HepG2 (cell line): ENCODE data around the gene HS6ST1. TPM values are rescaled to one million over a fixed set of nuclear protein-coding genes. Genes with fewer than 3 reads are reported as not detected.

ENCODE experiments used
- ATAC-seq: fragments of 200-7000 bp; cut with Tn5 transposase; 3 replicates; pipeline ENCODE4 v1.9.1; 2020; ENCODE audit warnings: mild to moderate bottlenecking, moderate library complexity
- BruUV-seq: library from RNA; stranded (reverse); fragments of 400-500 nt; replicated peaks from 2 replicates; lab custom pipeline; 2021; lab: Mats Ljungman, UMichigan
- CTCF ChIA-PET: fragments of 300-600 bp; formaldehyde crosslinking; extraction: SDS; loops from one replicate; lab custom pipeline; 2021; ENCODE audit warnings: low total read pairs, inconsistent platforms, low intra/inter-chr PET ratio; lab: Yijun Ruan, JAX
- POLR2A ChIA-PET: fragments of 350-600 bp; sonication (Branson Sonifier 250); formaldehyde crosslinking; loops from one replicate; lab custom pipeline; 2020; ENCODE audit warnings: antibody characterized with exemption, inconsistent platforms; lab: Yijun Ruan, JAX
- DNase-seq: peaks from one replicate; pipeline ENCODE4 v3.0.0-alpha.2; 2015; ENCODE audit warnings: low spot score
- FAIRE-seq: peaks from 3 replicates; lab custom pipeline; 2011; peaks lifted over from hg19 to GRCh38; lab: Jason Lieb, UNC
- H2AFZ ChIP-seq: one replicate; pipeline ENCODE4 v1.6.1; 2011; ENCODE audit warnings: low read length, inconsistent platforms
- H3K27ac ChIP-seq: fragments of 300-600 bp; 3 replicates; pipeline ENCODE4 v1.8.0; 2011; ENCODE audit warnings: mixed run types, mild to moderate bottlenecking, mixed read lengths, low read length, inconsistent platforms; ENCODE audit not compliant: insufficient read depth; ENCODE audit errors: extremely low read length
- H3K27me3 ChIP-seq, 2 experiments: fragments of 200-600 bp in 1 of 2; 2 replicates in 1 of 2; 3 replicates in 1 of 2; pipeline versions ENCODE4 v1.6.0 to v1.8.0; 2011; ENCODE audit warnings: low read length in 2 of 2, mild to moderate bottlenecking in 2 of 2, moderate library complexity in 2 of 2, inconsistent platforms in 1 of 2; ENCODE audit not compliant: insufficient read depth in 2 of 2, control insufficient read depth in 1 of 2
- H3K36me3 ChIP-seq, 2 experiments: fragments of 200-600 bp in 1 of 2; replicated peaks in 1 of 2; 2 replicates in 1 of 2; 3 replicates in 1 of 2; pipeline versions ENCODE4 v1.5.1 to v1.8.0; 2011; ENCODE audit warnings: low read length in 2 of 2, inconsistent platforms in 1 of 2; ENCODE audit not compliant: insufficient read depth in 2 of 2, control insufficient read depth in 1 of 2
- H3K4me1 ChIP-seq: 2 replicates; pipeline ENCODE4 v1.5.1; 2012; ENCODE audit warnings: low read length, inconsistent platforms; ENCODE audit not compliant: insufficient read depth
- H3K4me2 ChIP-seq: 2 replicates; pipeline ENCODE4 v1.6.0; 2011; ENCODE audit warnings: low read depth, low read length, inconsistent platforms
- H3K4me3 ChIP-seq, 3 experiments: fragments of 200-600 bp in 1 of 3; sonication (generic), shearing (Covaris generic) in 1 of 3; replicated peaks in 1 of 3; 2 replicates each; pipeline ENCODE4 v1.5.1; 2011 to 2016; ENCODE audit warnings: low read length in 3 of 3, inconsistent platforms in 2 of 3, low read depth in 2 of 3, mild to moderate bottlenecking in 2 of 3, control low read depth in 1 of 3, mixed read lengths in 1 of 3; ENCODE audit not compliant: insufficient read depth in 1 of 3
- H3K79me2 ChIP-seq: one replicate; pipeline ENCODE4 v1.6.1; 2011; ENCODE audit warnings: low read length, inconsistent platforms; ENCODE audit not compliant: insufficient read depth
- H3K9ac ChIP-seq: 2 replicates; pipeline ENCODE4 v1.6.0; 2011; ENCODE audit warnings: mild to moderate bottlenecking, low read depth, low read length, inconsistent platforms; ENCODE audit not compliant: insufficient read depth
- H3K9me3 ChIP-seq: 2 replicates; pipeline ENCODE4 v1.5.1; 2012; ENCODE audit warnings: mild to moderate bottlenecking, low read length
- H4K20me1 ChIP-seq: 2 replicates; pipeline ENCODE4 v1.6.0; 2011; ENCODE audit warnings: inconsistent platforms, mild to moderate bottlenecking, low read length, moderate library complexity; ENCODE audit not compliant: insufficient read depth
- PHF20 ChIP-seq: sonication (generic); formaldehyde crosslinking; IDR thresholded peaks from 2 replicates; pipeline ENCODE4 v1.5.0; 2020; ENCODE audit warnings: mild to moderate bottlenecking, missing genetic modification reagents
- POGZ ChIP-seq: sonication (generic); formaldehyde crosslinking; IDR thresholded peaks from 2 replicates; pipeline ENCODE4 v1.4.0; 2020; ENCODE audit warnings: mild to moderate bottlenecking, missing genetic modification reagents
- RBM22 ChIP-seq: fragments of 200-400 bp; formaldehyde crosslinking; optimal IDR thresholded peaks from 2 replicates; pipeline ENCODE3; 2017; ENCODE audit warnings: mild to moderate bottlenecking, low read length, moderate library complexity
- ZNF24 ChIP-seq: fragments of 450-650 bp; IDR thresholded peaks from 2 replicates; pipeline ENCODE4 v1.6.1; 2017; ENCODE audit warnings: antibody characterized with exemption, mild to moderate bottlenecking
- ZNF546 ChIP-seq: sonication (generic); formaldehyde crosslinking; conservative IDR thresholded peaks from 2 replicates; pipeline ENCODE4 v1.8.1; 2023; ENCODE audit warnings: mild to moderate bottlenecking, missing genetic modification reagents
- WGBS: methylation state at CpG from one replicate; pipeline ENCODE4 v1.1.6; 2017; ENCODE audit warnings: low lambda C conversion rate; 5-methylcytosine and 5-hydroxymethylcytosine counted together
- in situ Hi-C: cut with HindIII; loops from 2 replicates; pipeline ENCODE4 v1.10.0; 2017; ENCODE audit warnings: low pct_unique_long_range_greater_than_20kb; ENCODE audit not compliant: extremely low pct_ligation_motif_present
- intact Hi-C: fragments of 100-400 bp; cut with micrococcal nuclease; formaldehyde crosslinking; loops from one replicate; pipeline ENCODE4 v1.10.0; 2022; ENCODE audit not compliant: unreplicated experiment
- polyA plus RNA-seq, 8 experiments: library from polyadenylated mRNA; depleted of rRNA in 3 of 8; stranded (reverse) in 7 of 8; unstranded in 1 of 8; fragments of >200 nt; fragmentation: Illumina TruSeq in 4 of 8; extraction: Trizol in 4 of 8; gene quantifications; 2 replicates each; pipeline versions ENCODE4 v1.2.1 to v1.2.3, GENCODE V29; 2011 to 2016; ENCODE audit warnings: low read depth in 4 of 8, missing spikeins in 1 of 8, mixed read lengths in 1 of 8; ENCODE audit not compliant: insufficient read depth in 1 of 8
- total RNA-seq, 5 experiments: library from RNA; depleted of rRNA; stranded (reverse); fragments of >200 nt; fragmentation: Illumina TruSeq; extraction: Trizol; gene quantifications; 2 replicates each; pipeline ENCODE4 v1.2.3, GENCODE V29; 2016; ENCODE audit warnings: low read depth in 1 of 5

HS6ST1 gene
- total and polyA plus RNA-seq, 2 of the 13 experiments (the other 11 are each of a cell fraction or from before 2014, with no cell fraction given) = 34.5 to 84.6 TPM

- Histone ChIP-seq H3K9ac (no peak overlapping the region), H3K4me2 (no peak overlapping the region), H3K27ac (no peak overlapping the region), H4K20me1 (peaks cover 85% of the 10 kb centered on the region), H3K9me3 (no peaks in the 10 kb centered on the region), H3K36me3 (peaks cover 32 to 69% of the 10 kb centered on the region in 2 experiments), H3K27me3 (no peaks in the 10 kb centered on the region), H3K79me2 (peaks cover 97% of the 10 kb centered on the region), H2AFZ (no peak overlapping the region), H3K4me1 (peaks cover 8% of the 10 kb centered on the region; the same call in 1 of the 2 replicates), H3K4me3 (no peak overlapping the region)
- POLR2A ChIA-PET = no interaction called here
- TF ChIP-seq PHF20 (no peak), ZNF546 (CRISPR knock-in tag) (no peak), POGZ (CRISPR knock-in tag) (no peak)
- FAIRE-seq = peak; percentile 8
- no peak for DNase-seq
- in situ Hi-C loops (no loop called here), intact Hi-C loops (no loop called here)
- over 99% methylated on average over 3 of the region's 3 CpGs for WGBS
- BruUV-seq = no TSS peak
- no peak for ATAC-seq
- CTCF ChIA-PET = no interaction called here
Observed at GRCh38 chr2:128290356-128290755, 28.3 kb downstream of the HS6ST1 start.

GRCh38 chr2:128289439-128289838 lies 29.2 kb downstream of the HS6ST1 start:
- Histone ChIP-seq H3K9ac (no peak overlapping the region), H2AFZ (no peak overlapping the region), H3K27me3 (no peaks in the 10 kb centered on the region), H3K4me3 (no peak overlapping the region), H3K4me2 (no peak overlapping the region), H3K9me3 (no peaks in the 10 kb centered on the region), H3K36me3 (peaks cover 29 to 66% of the 10 kb centered on the region in 2 experiments), H3K4me1 (peaks cover 8% of the 10 kb centered on the region; the same call in 1 of the 2 replicates), H4K20me1 (peaks cover 84% of the 10 kb centered on the region), H3K27ac (no peak overlapping the region), H3K79me2 (peaks cover 95% of the 10 kb centered on the region)
- no peak for FAIRE-seq
- POLR2A ChIA-PET = no interaction called here
- peak; percentile 88 for TF ChIP-seq RBM22
- TF ChIP-seq ZNF24 = no peak
- intact Hi-C loops (no loop called here), in situ Hi-C loops (no loop called here)
- no peak for DNase-seq
- 96% methylated on average over 10 of the region's 10 CpGs for WGBS
- BruUV-seq = no TSS peak
- CTCF ChIA-PET = no interaction called here
- ATAC-seq = no peak
